AG09309 (cell line): ENCODE results near the gene EXD3.
A peak's percentile ranks its signal among the peaks of the same experiment; 100 is the strongest.

Source experiments
- DNase-seq: peaks from one replicate; pipeline ENCODE4 v3.0.0-alpha.2; 2010; ENCODE audit warnings: low read depth
- H3K4me3 ChIP-seq: 2 replicates; pipeline ENCODE4 v1.5.1; 2011; ENCODE audit warnings: mild to moderate bottlenecking, low read depth, low read length, moderate library complexity; ENCODE audit not compliant: control insufficient read depth
- TF ChIP-seq, protein P1 (sequence below): IDR thresholded peaks from 2 replicates; pipeline ENCODE4 v1.5.1; 2011; ENCODE audit warnings: mild to moderate bottlenecking, low read depth, low read length, inconsistent platforms; ENCODE audit not compliant: insufficient read depth, control insufficient read depth; ENCODE audit errors: missing control alignments

The EXD3 gene

DNA sequence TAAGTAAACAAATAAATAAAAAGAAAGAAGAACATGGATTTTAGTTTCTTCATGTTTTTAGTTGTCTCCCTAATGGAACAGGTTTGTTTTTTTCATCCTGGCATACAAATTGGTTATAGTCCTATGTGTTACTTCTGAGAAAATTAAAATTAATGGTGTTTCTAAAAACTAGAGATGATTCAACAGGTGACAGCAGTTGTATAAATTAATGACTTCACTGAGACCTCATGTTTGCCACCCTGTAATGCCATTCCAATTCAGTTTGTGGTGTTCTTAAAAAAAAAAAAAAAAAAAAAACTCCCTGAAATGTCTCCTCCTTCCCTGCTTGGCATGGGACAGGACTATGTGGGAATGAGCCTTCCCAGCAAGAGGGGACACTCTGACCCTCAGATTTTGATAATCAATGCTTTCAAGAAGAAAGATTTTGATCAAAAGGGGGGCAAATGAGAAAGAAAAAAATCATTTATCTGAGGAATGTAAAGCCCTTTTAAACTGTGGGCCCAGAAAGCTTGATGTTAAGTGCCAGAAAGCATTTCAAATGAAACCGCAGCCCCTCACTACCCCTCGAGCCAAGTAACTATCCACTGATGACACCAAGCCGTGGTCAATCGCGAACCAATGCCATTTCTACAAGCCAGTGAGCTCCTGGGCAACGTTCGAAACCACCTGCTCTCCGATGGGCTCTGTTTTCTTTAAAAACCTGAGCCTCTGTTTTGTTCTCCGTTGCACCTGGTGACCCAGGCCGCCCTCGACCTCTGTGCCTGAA lies 941 bp downstream of the EXD3 start:
- no peak for DNase-seq
- peak overlapping the region; percentile 52 for H3K4me3 ChIP-seq
- TF ChIP-seq, protein P1, sequence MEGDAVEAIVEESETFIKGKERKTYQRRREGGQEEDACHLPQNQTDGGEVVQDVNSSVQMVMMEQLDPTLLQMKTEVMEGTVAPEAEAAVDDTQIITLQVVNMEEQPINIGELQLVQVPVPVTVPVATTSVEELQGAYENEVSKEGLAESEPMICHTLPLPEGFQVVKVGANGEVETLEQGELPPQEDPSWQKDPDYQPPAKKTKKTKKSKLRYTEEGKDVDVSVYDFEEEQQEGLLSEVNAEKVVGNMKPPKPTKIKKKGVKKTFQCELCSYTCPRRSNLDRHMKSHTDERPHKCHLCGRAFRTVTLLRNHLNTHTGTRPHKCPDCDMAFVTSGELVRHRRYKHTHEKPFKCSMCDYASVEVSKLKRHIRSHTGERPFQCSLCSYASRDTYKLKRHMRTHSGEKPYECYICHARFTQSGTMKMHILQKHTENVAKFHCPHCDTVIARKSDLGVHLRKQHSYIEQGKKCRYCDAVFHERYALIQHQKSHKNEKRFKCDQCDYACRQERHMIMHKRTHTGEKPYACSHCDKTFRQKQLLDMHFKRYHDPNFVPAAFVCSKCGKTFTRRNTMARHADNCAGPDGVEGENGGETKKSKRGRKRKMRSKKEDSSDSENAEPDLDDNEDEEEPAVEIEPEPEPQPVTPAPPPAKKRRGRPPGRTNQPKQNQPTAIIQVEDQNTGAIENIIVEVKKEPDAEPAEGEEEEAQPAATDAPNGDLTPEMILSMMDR, result no peak

DNA sequence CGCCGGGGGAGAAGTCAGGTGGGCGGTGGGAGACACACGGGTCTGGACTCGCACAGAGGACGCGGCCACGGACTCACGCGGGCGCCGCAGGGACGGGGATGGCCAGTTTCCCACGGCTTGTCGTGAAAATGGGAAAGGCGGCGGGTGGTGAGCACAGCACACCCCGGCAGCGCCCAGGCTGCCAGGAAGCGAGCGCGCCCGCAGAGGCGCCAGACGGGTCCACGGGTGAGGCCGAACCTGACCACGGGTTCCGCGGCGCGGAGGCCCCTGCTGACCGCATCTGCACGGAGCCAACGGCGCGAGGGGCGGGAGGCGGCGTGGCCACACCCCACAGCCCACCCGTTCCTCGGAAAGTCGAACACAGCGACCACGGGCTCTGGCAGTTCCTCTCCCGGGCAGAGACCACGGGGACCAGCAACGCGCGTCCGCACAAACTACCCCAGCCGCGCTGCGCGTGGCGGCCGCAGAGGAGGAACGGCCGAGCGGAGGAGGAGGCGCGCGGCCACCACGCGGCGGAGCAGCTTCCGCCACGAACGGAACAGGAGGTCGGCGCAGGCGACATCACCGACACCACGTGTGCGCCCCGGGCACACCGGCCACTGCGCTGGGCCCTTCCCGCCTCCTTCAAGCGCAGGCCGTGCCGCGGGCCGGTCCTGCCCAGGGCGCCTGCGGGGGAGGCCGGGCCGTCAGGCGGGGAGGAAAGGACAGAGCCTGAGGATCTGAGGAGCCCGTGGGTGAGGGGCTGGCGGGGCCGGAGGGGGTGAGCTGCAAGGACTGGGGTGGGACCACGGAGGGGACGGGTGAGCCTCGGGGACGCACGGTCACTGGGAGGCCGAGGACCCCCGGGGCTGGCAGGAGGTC lies 5.6 kb downstream of the EXD3 start:
- no peak for DNase-seq
- peak overlapping the region; percentile 30 for H3K4me3 ChIP-seq
- TF ChIP-seq, protein P1, result no peak

DNA sequence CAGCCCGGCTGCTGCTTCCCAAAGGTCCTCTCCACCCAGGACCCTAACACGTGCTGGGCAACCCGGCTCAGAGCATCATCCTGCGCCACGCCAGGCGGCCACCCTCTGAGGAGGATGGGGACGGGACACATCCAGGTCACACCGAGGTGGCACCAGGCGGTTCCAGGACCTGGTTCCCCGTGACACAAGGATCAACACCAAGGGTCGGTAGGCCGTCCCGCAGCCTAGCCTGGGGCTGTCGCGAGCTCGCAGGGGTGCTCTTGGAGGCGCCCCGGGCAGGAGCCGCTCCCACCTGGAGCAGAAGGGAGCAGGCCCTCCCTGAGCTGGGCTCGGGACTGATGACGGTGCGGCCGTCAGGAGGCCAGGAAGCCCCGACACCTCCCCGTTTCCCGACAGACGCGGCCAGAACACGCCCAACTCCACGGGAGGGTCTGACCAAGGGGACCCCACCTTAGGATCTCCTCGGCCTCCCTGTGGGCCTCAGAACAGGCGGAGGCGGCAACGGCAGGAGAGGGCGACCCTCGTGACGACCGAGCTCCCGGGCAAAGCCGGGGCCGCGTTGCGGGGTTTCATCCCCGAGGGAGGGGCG lies 6.3 kb downstream of the EXD3 start:
- no peak overlapping the region for H3K4me3 ChIP-seq
- TF ChIP-seq, protein P1, result no peak
- DNase-seq, result no peak

DNA sequence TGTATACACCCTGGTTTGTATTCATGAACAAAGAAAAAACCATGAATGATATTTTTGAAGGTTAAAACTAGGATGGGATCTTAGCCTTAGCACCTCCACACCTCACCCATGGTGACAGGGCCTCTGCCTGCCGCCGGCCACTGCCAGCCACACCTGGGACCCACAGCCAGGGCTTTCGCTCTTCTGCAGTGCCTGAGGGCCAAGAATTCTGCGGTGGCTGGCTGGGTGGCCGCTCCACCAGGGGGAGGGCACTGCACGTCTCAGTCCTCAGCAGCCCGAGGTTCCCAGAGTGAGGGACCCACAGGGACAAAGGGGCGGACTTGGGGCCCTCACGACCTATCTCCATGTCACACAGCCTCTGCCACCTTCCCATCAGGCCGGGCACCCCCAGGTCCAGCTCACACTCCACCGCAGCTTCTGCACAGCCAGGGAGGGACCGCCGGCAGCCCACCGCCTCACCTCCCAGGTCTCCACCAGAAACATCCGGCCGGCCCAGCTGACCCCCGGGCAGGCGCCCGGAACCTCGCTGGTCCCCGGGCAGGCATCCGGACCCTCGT lies 6.9 kb downstream of the EXD3 start:
- no peak for DNase-seq
- no peak overlapping the region for H3K4me3 ChIP-seq
- TF ChIP-seq, protein P1, result no peak

DNA sequence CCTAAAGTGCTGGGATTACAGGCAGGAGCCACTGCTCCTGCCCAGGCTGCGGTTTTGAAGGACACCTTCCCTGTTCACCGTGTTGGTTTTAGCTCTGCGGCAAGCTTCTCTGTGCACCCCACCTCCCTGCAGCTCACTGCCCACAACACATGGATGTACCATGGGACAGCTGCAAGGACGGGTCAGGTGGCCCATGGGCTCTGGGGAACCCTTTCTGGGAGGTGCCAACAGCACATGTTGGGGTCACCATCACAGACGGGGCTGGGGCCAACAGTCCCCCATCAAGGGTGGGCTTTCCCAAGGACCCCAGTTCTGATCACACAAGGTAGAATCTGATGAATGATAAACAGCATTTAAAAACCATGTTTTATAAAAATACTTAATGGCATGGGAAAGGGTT lies 7.5 kb downstream of the EXD3 start:
- no peak for DNase-seq
- no peak overlapping the region for H3K4me3 ChIP-seq
- TF ChIP-seq, protein P1, result no peak

DNA sequence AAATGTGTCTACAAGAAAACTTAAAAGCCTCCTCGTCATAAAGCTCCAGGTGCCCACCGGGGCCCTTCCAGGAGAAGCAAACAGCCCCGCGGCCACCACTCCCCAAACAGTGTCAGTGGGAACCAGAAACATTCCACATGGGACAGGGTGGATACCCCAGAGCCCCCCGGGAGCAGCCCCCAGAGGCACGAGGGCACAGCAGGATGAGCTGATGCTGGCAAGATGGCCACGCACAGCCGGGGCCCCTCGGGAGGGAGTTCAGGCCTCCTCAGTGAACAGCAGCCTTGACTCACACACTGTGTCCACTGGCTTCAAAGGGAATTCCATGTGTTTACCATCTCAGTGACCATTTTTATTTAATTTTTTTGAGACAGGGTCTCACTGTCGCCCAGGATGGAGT lies 10.5 kb downstream of the EXD3 start:
- no peak for DNase-seq
- H3K4me3 ChIP-seq, result no peak overlapping the region
- TF ChIP-seq, protein P1, result no peak
